Suprapubic skin (tissue), 4 donors: ENCODE measurements around the gene GAN. TPM values are rescaled to one million over a fixed set of nuclear protein-coding genes. Genes with fewer than 3 reads are reported as not detected.

Source experiments
- DNase-seq, 2 donors: peaks; one replicate each; pipeline ENCODE4 v3.0.0-alpha.2; 2019; ENCODE audit warnings: low spot score in 2 of 2
- H3K27ac ChIP-seq: fragments of 200-600 bp; sonication (generic); one replicate; pipeline ENCODE4 v1.5.1; 2019
- H3K27me3 ChIP-seq: fragments of 200-600 bp; sonication (generic); one replicate; pipeline ENCODE4 v1.5.1; 2019
- H3K36me3 ChIP-seq: fragments of 200-600 bp; sonication (generic); one replicate; pipeline ENCODE4 v1.5.1; 2019
- H3K4me1 ChIP-seq: fragments of 200-600 bp; sonication (generic); one replicate; pipeline ENCODE4 v1.5.1; 2019
- H3K4me3 ChIP-seq: fragments of 200-600 bp; sonication (generic); one replicate; pipeline ENCODE4 v1.5.1; 2019; ENCODE audit warnings: mild to moderate bottlenecking
- H3K9me3 ChIP-seq: fragments of 200-600 bp; sonication (generic); one replicate; pipeline ENCODE4 v1.5.1; 2019
- EP300 ChIP-seq: sonication (generic); formaldehyde crosslinking; IDR thresholded peaks from one replicate; pipeline ENCODE4 v1.6.1; 2017; ENCODE audit warnings: antibody characterized with exemption
- POLR2A ChIP-seq, 2 donors: fragments of 450-650 bp; IDR thresholded peaks; one replicate each; pipeline ENCODE4 v1.6.1; 2017; ENCODE audit warnings: antibody characterized with exemption in 2 of 2, mild to moderate bottlenecking in 2 of 2, moderate library complexity in 2 of 2
- POLR2AphosphoS5 ChIP-seq, 3 donors: sonication (generic); formaldehyde crosslinking; IDR thresholded peaks; one replicate each; pipeline ENCODE4 v1.6.1; 2017; ENCODE audit warnings: antibody characterized with exemption in 3 of 3
- WGBS: methylation state at CpG from one replicate; pipeline ENCODE4 v1.1.5; 2018; 5-methylcytosine and 5-hydroxymethylcytosine counted together
- total RNA-seq, 4 donors: library from RNA; depleted of rRNA; stranded (reverse); fragments of >200 nt; gene quantifications; one replicate each; pipeline ENCODE4 v1.1.0, GENCODE V29; 2016
- TF ChIP-seq, protein P1 (sequence below), 2 donors: fragments of 200-600 bp in 1 of 2; fragments of 450-650 bp in 1 of 2; sonication (generic) in 1 of 2; IDR thresholded peaks; one replicate each; pipeline ENCODE4 v1.5.1; 2016 to 2019; ENCODE audit warnings: antibody characterized with exemption in 2 of 2, mild to moderate bottlenecking in 1 of 2, moderate library complexity in 1 of 2

The GAN gene
- total RNA-seq, 4 donors from 2014 or later: 74.3 to 168 (median 130) TPM

DNA sequence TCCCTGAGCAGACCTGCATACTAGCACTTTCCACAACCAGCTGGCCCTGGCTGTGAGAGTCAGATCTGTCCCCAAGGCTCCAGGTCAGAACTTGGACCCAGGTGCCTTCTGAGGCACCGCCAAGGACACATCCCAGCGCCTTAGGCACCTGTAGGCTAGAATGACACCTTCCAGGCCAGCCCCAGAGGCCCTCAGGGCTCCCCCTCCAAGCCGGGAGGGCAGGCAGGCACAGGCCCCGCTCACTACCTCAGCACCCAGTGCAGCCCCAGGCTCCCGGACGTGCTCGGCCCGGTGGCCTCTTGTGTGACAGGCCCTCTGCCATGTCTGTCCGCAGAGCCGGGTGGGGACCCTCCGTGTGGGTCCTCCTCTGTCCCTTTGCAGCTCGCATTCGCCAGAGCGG lies 73.6 kb downstream of the GAN start:
- TF ChIP-seq EP300 (no peak), POLR2AphosphoS5 (IDR thresholded peaks at IDR 0.05) (no peak), POLR2A (IDR thresholded peaks at IDR 0.05) (no peak)
- TF ChIP-seq, protein P1, sequence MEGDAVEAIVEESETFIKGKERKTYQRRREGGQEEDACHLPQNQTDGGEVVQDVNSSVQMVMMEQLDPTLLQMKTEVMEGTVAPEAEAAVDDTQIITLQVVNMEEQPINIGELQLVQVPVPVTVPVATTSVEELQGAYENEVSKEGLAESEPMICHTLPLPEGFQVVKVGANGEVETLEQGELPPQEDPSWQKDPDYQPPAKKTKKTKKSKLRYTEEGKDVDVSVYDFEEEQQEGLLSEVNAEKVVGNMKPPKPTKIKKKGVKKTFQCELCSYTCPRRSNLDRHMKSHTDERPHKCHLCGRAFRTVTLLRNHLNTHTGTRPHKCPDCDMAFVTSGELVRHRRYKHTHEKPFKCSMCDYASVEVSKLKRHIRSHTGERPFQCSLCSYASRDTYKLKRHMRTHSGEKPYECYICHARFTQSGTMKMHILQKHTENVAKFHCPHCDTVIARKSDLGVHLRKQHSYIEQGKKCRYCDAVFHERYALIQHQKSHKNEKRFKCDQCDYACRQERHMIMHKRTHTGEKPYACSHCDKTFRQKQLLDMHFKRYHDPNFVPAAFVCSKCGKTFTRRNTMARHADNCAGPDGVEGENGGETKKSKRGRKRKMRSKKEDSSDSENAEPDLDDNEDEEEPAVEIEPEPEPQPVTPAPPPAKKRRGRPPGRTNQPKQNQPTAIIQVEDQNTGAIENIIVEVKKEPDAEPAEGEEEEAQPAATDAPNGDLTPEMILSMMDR (IDR thresholded peaks at IDR 0.05): no peak
- Histone ChIP-seq H3K27ac (no peak overlapping the region), H3K27me3 (no peaks in the 10 kb centered on the region), H3K4me1 (peaks cover 13% of the 10 kb centered on the region), H3K9me3 (no peaks in the 10 kb centered on the region), H3K36me3 (peaks cover 26% of the 10 kb centered on the region), H3K4me3 (no peak overlapping the region)
- 99% methylated on average over 14 of the region's 14 CpGs for WGBS
- no peak for DNase-seq

- Histone ChIP-seq H3K9me3 (no peaks in the 10 kb centered on the region), H3K27ac (no peak overlapping the region), H3K4me3 (no peak overlapping the region), H3K4me1 (peaks cover 3% of the 10 kb centered on the region), H3K27me3 (no peaks in the 10 kb centered on the region), H3K36me3 (peaks cover 26% of the 10 kb centered on the region)
- 83% methylated on average over 10 of the region's 10 CpGs for WGBS
- TF ChIP-seq, protein P1 (IDR thresholded peaks at IDR 0.05): no peak
- no peak for TF ChIP-seq EP300
- TF ChIP-seq POLR2AphosphoS5 (IDR thresholded peaks at IDR 0.05): no peak
- TF ChIP-seq POLR2A (IDR thresholded peaks at IDR 0.05): no peak
- no peak for DNase-seq
These were observed 76.1 kb downstream of the GAN start for GRCh38 chr16:81390840-81391239.

DNA sequence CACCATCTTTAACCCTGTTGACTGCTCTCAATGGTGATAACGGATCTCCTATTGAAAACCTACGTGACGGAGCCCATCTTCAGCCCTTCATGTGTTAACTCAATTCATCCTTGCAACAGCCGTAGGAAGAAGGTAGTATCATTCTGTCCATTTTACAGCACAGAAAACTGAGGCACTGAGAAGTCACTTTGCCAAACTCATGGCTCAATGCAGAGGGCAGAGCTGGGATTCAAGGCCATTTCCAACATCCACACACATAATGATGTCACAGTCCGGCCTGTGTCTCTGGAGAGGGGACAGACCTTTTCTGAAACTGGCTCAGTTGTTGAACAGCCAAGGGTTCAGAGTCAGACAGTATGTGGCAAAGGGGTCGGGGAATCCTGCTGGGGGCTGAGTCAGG lies 77.2 kb downstream of the GAN start:
- TF ChIP-seq EP300 (no peak), POLR2AphosphoS5 (IDR thresholded peaks at IDR 0.05) (no peak), POLR2A (IDR thresholded peaks at IDR 0.05) (no peak)
- TF ChIP-seq, protein P1 (IDR thresholded peaks at IDR 0.05): no peak
- no peaks in the 10 kb centered on the region for H3K27me3 ChIP-seq
- WGBS: 97% methylated on average over 6 of the region's 6 CpGs

GRCh38 chr16:81394416-81394815 lies 79.7 kb downstream of the GAN start:
- Histone ChIP-seq H3K27me3 (no peaks in the 10 kb centered on the region), H3K4me1 (peaks cover 3% of the 10 kb centered on the region), H3K9me3 (no peaks in the 10 kb centered on the region), H3K36me3 (peaks cover 22% of the 10 kb centered on the region), H3K27ac (no peak overlapping the region), H3K4me3 (no peak overlapping the region)
- TF ChIP-seq POLR2A (IDR thresholded peaks at IDR 0.05) (no peak), EP300 (no peak), POLR2AphosphoS5 (IDR thresholded peaks at IDR 0.05) (no peak)
- TF ChIP-seq, protein P1 (IDR thresholded peaks at IDR 0.05): no peak
- 89% methylated on average over 7 of the region's 7 CpGs for WGBS
- DNase-seq: no peak

More for the DNA sequence above, 77.2 kb downstream of the GAN start:
- H3K36me3 ChIP-seq: peaks cover 26% of the 10 kb centered on the region
- H3K4me1 ChIP-seq: peaks cover 3% of the 10 kb centered on the region
- DNase-seq: no peak
- H3K4me3 ChIP-seq: no peak overlapping the region
- H3K9me3 ChIP-seq: no peaks in the 10 kb centered on the region
- H3K27ac ChIP-seq: no peak overlapping the region

DNA sequence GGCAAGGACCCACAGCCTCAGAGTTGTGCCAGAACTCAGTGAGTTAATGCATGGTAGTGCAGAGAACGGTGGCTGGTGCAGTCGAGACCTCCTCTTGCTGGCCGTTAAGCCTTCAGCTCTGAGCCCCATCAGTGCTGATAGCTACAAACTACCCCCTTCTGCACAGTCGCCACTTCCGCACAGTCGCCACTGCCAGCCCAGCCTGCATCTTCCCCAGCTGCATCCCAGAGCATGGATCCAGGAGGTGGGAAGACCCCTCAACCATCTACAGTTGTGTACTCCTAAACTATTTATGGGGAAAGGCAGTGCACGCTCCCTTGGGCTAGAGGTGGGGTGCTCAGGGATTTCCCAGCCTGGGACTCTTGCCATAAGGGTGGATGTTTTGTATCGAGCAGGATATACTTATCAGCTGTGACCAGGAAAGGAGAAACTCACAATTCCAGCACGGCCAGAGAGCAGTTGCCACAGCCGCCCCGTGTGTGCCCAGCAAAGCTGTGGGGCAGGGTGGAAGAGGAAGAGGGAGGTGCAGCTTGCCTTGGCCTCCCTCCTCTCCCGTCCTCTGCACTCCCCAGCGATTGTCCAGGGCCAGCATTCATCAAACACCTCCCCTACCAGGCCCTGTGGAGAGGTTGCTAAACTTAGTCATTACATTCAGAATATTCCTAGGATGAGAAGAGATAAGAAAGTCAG lies 80.3 kb downstream of the GAN start:
- WGBS: 55% methylated on average over 10 of the region's 13 CpGs
- Histone ChIP-seq H3K36me3 (peaks cover 15% of the 10 kb centered on the region), H3K9me3 (no peaks in the 10 kb centered on the region), H3K27me3 (no peaks in the 10 kb centered on the region), H3K27ac (no peak overlapping the region), H3K4me3 (no peak overlapping the region), H3K4me1 (peaks cover 3% of the 10 kb centered on the region)
- DNase-seq: no peak
- TF ChIP-seq EP300 (no peak), POLR2AphosphoS5 (IDR thresholded peaks at IDR 0.05) (no peak), POLR2A (IDR thresholded peaks at IDR 0.05) (no peak)
- TF ChIP-seq, protein P1 (IDR thresholded peaks at IDR 0.05): no peak
